GM18519 (cell line): Measurements from ENCODE around the gene CLCNKA.
"Not testable (repeated sequence)": the region's sequence is repeated elsewhere in the genome, so short reads cannot be mapped to it uniquely, and the experiment has no call there.

Experiments used
- ATAC-seq: cut with Tn5 transposase; IDR thresholded peaks from one replicate; pipeline ENCODE4 v1.9.1; 2021; ENCODE audit warnings: mild to moderate bottlenecking, moderate library complexity; ENCODE audit not compliant: unreplicated experiment, low FRiP score

The CLCNKA gene

GRCh38 chr1:15997076-15997585, 24.7 kb upstream of the CLCNKA start:
- no peak for ATAC-seq

GRCh38 chr1:15997637-15998280, 24.1 kb upstream of the CLCNKA start:
- ATAC-seq = no peak

DNA sequence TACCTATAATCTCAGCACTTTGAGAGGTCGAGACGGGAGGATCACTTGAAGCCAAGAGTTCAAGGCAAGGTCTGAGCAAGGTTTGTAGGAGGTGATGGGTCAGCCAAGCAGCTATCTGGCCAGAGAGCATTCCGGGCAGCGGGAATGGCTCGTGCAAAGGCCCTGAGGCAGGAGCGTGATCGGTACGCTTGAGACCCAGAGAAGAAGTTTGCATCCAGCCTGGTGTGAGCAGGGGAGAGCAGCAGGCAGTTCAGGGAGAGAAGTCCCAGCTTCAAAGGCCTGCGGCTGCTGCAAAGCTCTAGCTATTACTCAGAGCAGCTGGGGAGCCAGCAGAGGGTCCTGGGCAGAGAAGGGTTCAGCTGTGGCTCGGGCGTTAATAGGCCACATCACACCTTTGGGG, 22.9 kb upstream of the CLCNKA start:
- no peak for ATAC-seq

DNA sequence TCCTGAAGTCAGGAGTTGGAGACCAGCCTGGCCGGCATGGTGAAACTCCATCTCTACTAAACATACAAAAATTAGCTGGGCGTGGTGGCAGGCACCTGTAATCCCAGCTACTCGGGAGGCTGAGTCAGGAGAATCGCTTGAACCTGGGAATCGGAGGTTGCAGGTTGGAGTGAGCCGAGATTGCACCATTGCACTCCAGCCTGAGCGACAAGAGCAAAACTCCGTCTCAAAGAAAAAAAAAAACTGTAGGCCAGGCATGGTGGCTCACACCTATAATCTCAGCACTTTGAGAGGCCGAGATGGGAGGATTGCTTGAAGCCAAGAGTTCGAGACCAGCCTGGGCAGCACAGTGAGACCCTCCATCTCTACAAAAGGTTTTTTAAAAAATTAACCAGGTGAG, 20.6 kb upstream of the CLCNKA start:
- ATAC-seq = not testable (repeated sequence)

DNA sequence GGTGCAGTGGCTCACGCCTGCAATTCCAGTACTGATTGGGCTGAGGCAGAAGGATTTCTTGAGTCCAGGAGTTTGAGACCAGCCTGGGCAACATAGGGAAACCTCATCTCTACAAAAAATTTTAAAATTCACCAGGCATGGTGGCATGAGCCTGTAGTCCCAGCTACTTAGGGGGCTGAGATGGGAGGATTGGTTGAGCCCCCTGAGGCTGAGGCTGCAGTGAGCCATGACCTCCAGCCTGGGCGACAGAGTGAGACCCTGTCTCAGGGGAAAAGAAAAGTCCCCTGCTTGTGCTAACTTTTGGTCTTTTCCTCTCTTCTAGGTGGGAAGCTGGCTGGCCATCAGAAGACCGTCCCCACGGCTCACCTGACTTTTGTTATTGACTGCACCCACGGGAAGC, 16.2 kb upstream of the CLCNKA start:
- no peak for ATAC-seq

GRCh38 chr1:16006010-16006409, 15.8 kb upstream of the CLCNKA start:
- ATAC-seq = no peak

DNA sequence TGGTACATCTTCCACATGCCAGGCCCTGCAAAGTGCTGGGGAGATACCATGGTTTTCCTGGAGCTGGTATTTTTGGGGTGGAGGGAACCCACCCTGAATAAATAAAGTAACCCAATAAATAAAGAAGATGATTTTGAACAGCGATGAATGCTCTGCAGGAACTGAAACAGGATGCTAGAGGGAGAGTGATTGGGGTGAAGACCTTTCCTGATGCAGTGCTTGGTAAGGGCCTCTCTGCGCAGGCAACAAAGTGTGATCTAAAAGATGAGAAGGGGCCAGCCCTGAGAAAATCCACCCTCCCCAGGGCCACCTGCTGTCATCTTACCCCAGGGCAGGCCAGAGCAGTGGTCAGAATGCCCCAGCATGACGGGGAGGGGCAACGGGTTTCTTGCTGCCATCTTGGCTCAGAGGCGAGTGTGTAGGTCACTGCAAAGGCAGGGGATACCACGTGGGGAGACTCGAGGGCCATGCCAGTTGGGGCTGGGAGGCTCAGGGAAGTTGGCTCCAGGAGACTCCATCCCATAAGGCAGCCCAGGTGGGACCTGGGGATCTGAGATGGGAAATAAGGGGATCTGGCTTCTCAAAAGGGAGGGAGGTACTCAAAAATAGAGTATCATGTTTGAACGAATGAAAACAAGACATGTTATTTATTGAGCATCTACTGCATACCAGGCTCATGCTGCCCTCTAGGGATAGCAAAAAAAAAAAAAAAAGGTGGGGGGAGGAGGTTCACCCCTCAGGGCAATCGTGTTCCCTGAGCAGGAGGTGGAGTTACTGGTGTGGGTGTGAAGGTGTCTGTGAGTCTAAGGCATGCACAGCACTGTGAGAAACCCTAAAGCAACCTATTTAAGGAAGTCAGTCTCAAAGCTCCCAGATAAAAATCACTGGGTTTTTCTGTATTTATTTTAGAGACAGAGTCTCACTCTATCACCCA, 15.0 kb upstream of the CLCNKA start:
- no peak for ATAC-seq

DNA sequence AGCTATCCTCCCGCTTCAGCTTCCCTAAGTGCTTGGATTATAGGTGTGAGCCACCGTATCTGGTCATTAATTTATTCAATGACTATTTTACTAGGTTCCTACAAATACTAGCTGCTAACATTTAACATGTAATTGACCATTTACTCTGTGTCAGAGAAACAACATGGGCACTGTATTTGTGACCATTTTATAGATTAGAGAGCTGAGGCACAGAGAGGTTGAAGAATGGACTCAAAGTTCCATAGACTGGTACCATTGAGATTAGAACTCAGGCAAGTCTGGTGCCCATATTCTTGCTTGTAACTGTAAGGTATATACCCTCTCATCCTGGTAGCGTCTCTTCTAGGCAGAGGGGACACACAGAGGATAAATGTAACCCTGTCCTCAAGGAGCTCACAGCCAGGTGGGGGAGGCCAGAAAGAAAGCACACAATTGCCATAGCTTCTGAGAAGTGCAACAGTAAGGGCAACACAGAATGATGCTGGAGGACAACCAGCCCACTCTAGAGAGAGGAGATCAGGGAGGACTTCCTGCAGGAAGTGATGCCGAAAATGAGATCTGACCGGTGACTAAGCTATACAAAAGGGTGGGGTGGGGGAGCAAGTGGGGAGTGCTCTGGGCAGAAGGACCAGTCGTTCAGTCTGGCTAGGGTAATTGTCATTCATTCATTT, 14.0 kb upstream of the CLCNKA start:
- no peak for ATAC-seq

DNA sequence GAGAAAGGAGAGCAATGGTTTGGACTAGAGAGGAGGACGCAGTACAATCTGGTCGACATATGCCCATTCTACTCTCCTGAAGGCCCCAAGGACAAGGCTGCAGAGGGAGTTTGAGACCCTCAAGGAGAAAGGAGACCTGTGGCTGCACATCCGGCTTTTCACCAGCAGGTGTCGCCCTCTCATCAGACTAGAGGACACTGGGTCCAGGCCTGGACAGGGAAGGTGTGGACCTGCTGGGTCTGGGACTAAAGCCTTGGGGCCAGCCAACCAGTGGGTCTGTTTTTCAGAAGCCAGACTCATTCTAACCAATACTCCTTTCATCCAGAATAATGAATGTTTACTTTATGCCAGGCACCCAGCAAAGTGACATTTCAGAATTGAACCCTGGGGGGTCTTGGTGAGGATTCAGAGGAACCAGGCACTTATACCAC, 12.8 kb upstream of the CLCNKA start:
- ATAC-seq = no peak

GRCh38 chr1:16009678-16010077, 12.2 kb upstream of the CLCNKA start:
- no peak for ATAC-seq

DNA sequence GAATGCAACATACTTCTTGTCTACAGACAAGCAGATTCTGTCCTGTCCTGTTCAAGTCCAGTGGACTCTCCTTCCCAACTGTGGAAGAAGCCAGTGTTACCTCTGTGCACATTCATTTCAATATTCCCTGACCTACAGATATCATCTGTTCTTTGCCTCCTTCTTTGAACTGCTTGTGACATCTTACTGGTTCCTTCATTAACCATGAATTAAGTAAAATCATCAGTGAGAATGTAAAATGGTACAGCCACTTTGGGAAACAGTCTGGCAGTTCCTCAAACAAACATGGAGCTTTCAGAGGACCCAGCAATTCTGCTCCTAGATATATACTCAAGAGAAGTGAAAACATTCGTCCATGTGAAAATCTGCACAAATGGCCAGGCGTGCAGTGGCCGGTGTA, 11.0 kb upstream of the CLCNKA start:
- ATAC-seq = no peak

DNA sequence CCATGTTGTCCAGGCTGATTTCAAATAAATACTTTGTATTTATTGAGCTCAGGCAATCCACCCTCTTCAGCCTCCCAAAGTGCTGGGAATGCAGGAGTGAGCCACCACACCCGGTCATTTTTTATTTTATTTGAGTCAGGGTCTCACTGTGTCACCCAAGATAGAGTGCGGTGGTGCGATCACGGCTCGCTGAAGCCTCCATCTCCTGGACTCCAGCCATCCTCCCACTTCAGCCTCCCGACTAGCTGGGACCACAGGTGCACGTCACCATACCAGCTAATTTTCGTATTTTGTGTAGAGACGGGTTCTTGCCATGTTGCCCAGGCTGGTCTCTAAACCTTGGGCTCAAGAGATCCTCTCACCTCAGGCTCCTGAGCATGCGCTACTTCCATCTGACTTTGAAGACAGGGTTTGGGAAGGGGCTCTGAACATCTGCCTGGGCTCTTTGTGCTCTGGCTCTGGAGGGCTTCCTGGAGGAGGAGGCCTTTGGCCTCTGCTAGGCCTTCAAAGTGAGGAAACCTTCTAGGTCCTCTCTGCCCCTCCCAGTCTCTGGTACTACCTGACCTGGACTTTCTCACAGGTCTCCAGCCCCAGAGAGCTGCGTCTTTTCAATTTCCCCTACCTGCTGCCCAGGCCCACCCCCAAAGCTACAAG, 9.8 kb upstream of the CLCNKA start:
- no peak for ATAC-seq

DNA sequence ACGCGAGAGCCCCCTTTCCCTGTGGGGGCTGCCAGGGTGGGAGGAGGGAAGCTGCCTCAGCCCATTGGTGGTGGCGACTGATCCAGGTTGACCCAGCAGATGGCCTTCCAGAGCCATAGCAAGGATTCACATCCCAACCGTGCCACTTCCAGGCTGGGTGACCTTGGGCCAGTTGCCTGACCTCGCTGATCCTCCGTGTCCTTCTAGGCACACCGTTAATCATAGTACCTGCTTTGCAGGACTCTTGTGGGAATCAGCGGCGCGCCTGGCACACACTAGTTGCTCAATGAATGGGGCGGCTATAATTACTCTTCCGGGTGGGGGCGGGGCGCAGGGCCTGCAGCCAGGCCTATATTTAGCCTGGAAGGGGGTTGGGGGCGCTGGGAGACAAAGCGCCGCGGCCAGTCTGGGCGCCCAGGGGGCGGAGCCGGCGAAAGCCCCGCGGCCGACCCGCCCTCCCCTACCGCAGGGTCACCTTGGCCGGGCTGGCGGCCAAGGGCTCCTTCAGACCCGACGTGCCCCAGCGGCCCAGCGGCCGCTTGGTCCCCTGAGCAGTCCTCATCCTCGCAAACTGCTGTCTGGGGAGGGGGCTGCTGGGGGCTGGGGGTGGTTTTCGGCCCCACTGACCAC, 9.1 kb upstream of the CLCNKA start:
- no peak for ATAC-seq

DNA sequence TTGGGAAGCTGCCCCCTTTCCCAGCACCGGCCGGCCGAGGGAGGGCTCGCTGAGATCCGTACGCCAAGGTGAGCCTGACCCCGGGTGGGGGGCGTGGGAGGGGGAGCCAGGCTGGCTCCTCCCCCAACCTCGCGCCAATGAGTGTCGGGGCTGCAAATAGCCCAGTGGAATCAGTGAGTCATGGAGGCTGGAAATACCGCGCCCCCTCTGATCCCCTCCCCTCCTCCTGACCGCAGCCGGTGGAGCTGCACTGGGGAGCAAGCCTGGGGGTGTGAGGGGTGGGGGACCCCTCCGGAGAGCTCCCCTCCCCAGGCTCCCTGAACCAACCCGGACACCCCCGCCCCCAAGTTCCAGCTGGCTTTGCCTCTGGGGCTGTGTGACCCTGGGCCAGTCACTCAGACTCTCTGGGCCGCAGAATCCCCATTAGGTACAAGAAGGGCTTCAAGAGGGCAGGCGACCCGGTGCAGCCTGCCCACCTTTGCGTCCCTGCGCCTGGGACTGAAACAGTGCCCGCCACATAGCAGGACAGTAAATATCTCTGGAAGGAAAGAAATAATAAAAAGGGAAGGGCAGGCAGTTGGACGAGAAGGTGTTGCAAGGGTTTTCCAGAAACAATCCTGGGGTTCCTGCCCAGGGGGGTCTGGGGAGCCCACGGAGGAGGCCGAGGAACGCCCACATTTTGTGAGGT, 8.5 kb upstream of the CLCNKA start:
- ATAC-seq = no peak

DNA sequence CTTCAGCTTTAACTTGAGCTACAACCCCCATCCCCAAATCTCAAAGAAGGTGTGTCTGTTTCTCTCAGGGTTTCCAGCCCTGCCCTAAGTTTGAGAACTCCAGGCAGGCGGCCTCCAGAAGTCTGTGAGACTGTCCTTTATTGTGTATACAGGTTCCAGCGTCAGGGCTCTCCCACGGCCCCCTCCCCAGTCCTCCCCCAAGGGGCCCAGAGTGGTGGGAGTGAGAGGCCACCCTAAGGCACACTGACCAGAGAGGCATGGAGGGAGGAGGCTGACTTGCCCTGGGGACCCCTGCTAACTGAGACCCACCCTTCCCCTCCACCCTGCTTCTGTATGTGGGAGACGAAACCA, 8.0 kb upstream of the CLCNKA start:
- ATAC-seq = no peak

DNA sequence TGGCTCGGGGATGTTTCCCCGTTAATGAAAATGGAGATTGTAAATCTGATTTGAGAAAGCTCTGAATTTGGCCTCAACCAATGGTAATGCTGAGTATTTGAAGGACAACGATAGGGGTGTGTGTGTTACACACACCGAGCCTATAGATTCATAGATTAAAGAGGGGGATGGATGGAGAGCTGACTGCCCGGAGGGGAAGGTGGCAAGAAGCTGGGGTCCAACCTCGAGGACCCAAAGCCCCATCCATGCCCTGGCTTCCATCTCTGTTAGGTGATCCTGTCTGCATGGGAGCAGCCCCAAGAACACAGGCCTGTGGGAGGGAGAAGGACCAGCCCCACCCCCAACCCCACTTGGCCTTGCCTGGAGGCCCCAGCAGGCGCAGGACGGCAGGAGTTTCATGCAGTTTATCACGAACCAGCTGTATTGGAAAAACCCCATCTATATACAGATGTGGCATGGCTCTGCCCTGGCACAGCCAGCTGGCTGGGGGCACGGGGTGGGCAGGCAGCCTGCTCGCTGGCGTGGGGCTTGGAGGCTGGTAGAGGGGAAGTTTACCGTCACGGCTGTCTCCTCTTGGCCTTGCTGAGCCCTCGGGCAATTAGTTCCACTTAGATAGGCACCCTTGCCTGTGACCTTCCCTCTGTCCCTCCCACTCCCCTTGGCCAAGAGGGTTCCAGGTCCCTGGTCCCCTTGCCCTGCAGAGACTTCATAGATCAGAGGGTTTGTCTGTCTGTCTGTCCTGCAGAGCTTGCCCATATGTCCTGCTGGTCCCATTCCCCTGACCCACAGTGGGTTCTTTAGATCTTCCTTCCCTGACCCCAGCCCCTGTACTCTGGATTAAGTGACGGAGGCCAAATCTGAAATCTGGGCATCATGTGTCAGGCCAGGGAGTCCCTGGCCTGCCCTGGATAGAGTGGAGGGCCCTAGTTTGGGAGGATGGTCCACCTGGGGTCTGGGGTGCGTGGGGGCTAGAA, 7.0 kb upstream of the CLCNKA start:
- no peak for ATAC-seq

DNA sequence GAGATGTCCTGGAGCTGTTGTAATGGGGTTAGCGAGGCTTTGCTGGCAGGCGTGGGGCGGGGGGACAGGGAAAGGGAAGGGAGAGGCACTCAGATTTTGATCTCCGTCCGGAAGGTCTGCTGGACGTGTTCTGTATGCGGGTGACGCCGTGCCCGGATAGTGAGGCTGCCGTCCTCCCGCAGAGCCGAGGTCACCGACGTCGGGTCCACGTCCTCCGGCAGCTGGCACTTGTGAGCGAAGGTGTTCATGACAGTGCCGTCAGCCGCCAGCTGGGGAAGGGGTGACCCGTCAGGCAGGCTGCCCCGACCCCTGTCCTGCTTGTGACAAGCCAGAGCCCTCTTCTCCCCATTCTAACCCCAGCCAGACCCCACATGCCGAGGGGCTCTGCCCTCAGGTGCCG, 6.3 kb upstream of the CLCNKA start:
- no peak for ATAC-seq
